ENCODE measurements around the gene ZNF225. TPM values are rescaled to one million over a fixed set of nuclear protein-coding genes. Genes with fewer than 3 reads are reported as not detected.

The ZNF225 gene
- total RNA-seq: 1 to 10 TPM; 2.6 to 3.1 TPM

GRCh38 chr19:44113138-44113783 lies at the start of gene ZNF225:
Gene ZNF225, plus strand, starts transcription at chr19:44113399. Its CDS starts 2,429 bp downstream, at chr19:44115828.
- ATAC-seq (peak; percentile 94), DNase-seq (peak; percentile 88)
- Mint-ChIP-seq H3K27ac (peak within 1 kb of the TSS; percentile 93), H3K9me3 (ENCODE audit: low read depth) (peaks cover 25% of the 10 kb centered on the region), H3K4me1 (peaks cover 19% of the 10 kb centered on the region), H3K27me3 (no peaks in the 10 kb centered on the region), H3K4me3 (peak within 1 kb of the TSS; percentile 99), H3K36me3 (ENCODE audit: low read depth) (peaks cover 28% of the 10 kb centered on the region)
- POLR2A ChIA-PET: interaction anchor here (0.6 kb wide), 1 partner anchor 211 kb away, joined by 3 read pairs; no protein-coding TSS in a partner anchor
- CTCF ChIA-PET: no interaction called here
- intact Hi-C loops (cut with DNase I, micrococcal nuclease): loop anchor here (1.0 to 5.0 kb wide), 18 partner anchors 19 to 387 kb away; partner anchors contain the start of genes ZNF224 (in 2 of the 2), ZNF230 (in 2 of the 2), ZNF155 (in 1 of the 2) and ZNF180 (in 1 of the 2)

- ChIA-PET CTCF (no interaction called here), POLR2A (no interaction called here)
- H3K27ac Mint-ChIP-seq: no peak overlapping the region
- DNase-seq (no peak), ATAC-seq (no peak)
- H3K27me3 Mint-ChIP-seq: peaks cover 2% of the 10 kb centered on the region
- H3K9me3 Mint-ChIP-seq (ENCODE audit: low read depth): peaks cover 46% of the 10 kb centered on the region
- intact Hi-C loops (cut with DNase I, micrococcal nuclease): no loop called here
- H3K36me3 Mint-ChIP-seq (ENCODE audit: low read depth): peaks cover 65% of the 10 kb centered on the region
- H3K4me1 Mint-ChIP-seq: peaks cover 4% of the 10 kb centered on the region
- H3K4me3 Mint-ChIP-seq: no peak overlapping the region
These were observed 46.9 kb upstream of the ZNF225 start for GRCh38 chr19:44066305-44066704.

GRCh38 chr19:44069415-44069814 lies 43.8 kb upstream of the ZNF225 start:
- no peak for ATAC-seq
- Mint-ChIP-seq H3K27ac (no peak overlapping the region), H3K36me3 (ENCODE audit: low read depth) (peaks cover 44% of the 10 kb centered on the region), H3K4me1 (peaks cover 23% of the 10 kb centered on the region), H3K27me3 (peaks cover 2% of the 10 kb centered on the region), H3K9me3 (ENCODE audit: low read depth) (peaks cover 49% of the 10 kb centered on the region), H3K4me3 (no peak overlapping the region)
- no peak for DNase-seq
- intact Hi-C loops (cut with DNase I, micrococcal nuclease): no loop called here
- ChIA-PET CTCF (no interaction called here), POLR2A (interaction anchor here (0.7 kb wide), 1 partner anchor 608 kb away, joined by 3 read pairs; no protein-coding TSS in a partner anchor)

- Mint-ChIP-seq H3K27ac (peak within 1 kb of the TSS; percentile 78), H3K27me3 (peaks cover 2% of the 10 kb centered on the region), H3K9me3 (ENCODE audit: low read depth) (peaks cover 32% of the 10 kb centered on the region), H3K4me3 (peak within 1 kb of the TSS; percentile 83), H3K36me3 (ENCODE audit: low read depth) (peaks cover 28% of the 10 kb centered on the region), H3K4me1 (peaks cover 23% of the 10 kb centered on the region)
- peak; percentile 99 for ATAC-seq
- intact Hi-C loops (cut with DNase I, micrococcal nuclease): loop anchor here in 1 of 2 experiments (1.0 to 2.0 kb wide), 12 partner anchors 22 to 428 kb away; partner anchors contain the start of genes ZNF155, ZNF180, ZNF221 and ZNF222
- POLR2A ChIA-PET: interaction anchor here (0.6 kb wide), 1 partner anchor 170 kb away, joined by 5 read pairs; no protein-coding TSS in a partner anchor
- peak; percentile 88 for DNase-seq
- CTCF ChIA-PET: interaction anchor here (0.6 to 1.4 kb wide), 4 partner anchors 23 to 516 kb away, joined by 3 to 4 read pairs (median 4); no protein-coding TSS in a partner anchor
These were observed 41.2 kb upstream of the ZNF225 start, which contains the start of gene ZNF284 for GRCh38 chr19:44071824-44072542. Gene ZNF284, plus strand, starts transcription at chr19:44072159. Its CDS starts 4,231 bp downstream, at chr19:44076390.

- intact Hi-C loops (cut with DNase I, micrococcal nuclease): loop anchor here in 1 of 2 experiments (1.0 to 2.0 kb wide), 12 partner anchors 22 to 428 kb away; partner anchors contain the start of genes ZNF155, ZNF180, ZNF221 and ZNF222
- Mint-ChIP-seq H3K27ac (peak overlapping the region; percentile 78), H3K36me3 (ENCODE audit: low read depth) (peaks cover 29% of the 10 kb centered on the region), H3K9me3 (ENCODE audit: low read depth) (peaks cover 28% of the 10 kb centered on the region), H3K27me3 (peaks cover 2% of the 10 kb centered on the region), H3K4me1 (peaks cover 23% of the 10 kb centered on the region), H3K4me3 (peak overlapping the region; percentile 83)
- ChIA-PET CTCF (interaction anchor here (0.6 to 1.4 kb wide), 4 partner anchors 22 to 517 kb away, joined by 3 to 4 read pairs (median 4); no protein-coding TSS in a partner anchor), POLR2A (no interaction called here)
- no peak for ATAC-seq
- peak; percentile 8 for DNase-seq
These were observed 40.4 kb upstream of the ZNF225 start for GRCh38 chr19:44072543-44073401.

- no peaks in the 10 kb centered on the region for H3K27me3 Mint-ChIP-seq
- DNase-seq (no peak), ATAC-seq (no peak)
- H3K4me3 Mint-ChIP-seq: no peak overlapping the region
- peaks cover 18% of the 10 kb centered on the region for H3K4me1 Mint-ChIP-seq
- POLR2A ChIA-PET: no interaction called here
- CTCF ChIA-PET: interaction anchor here (1.2 kb wide), 1 partner anchor 187 kb away, joined by 3 read pairs; no protein-coding TSS in a partner anchor
- H3K9me3 Mint-ChIP-seq (ENCODE audit: low read depth): peaks cover 8% of the 10 kb centered on the region
- H3K27ac Mint-ChIP-seq: no peak overlapping the region
- intact Hi-C loops (cut with DNase I, micrococcal nuclease): no loop called here
- peaks cover 30% of the 10 kb centered on the region for H3K36me3 Mint-ChIP-seq (ENCODE audit: low read depth)
These were observed 36.9 kb upstream of the ZNF225 start for GRCh38 chr19:44076325-44076724.

- H3K36me3 Mint-ChIP-seq (ENCODE audit: low read depth): peaks cover 15% of the 10 kb centered on the region
- H3K27ac Mint-ChIP-seq: no peak overlapping the region
- ChIA-PET POLR2A (interaction anchor here (0.6 kb wide), 1 partner anchor 173 kb away, joined by 3 read pairs; no protein-coding TSS in a partner anchor), CTCF (no interaction called here)
- intact Hi-C loops (cut with DNase I, micrococcal nuclease): loop anchor here in 1 of 2 experiments (10.0 kb wide), 1 partner anchor 157 kb away; the partner anchor contains the start of gene ZNF45
- peaks cover 1% of the 10 kb centered on the region for H3K9me3 Mint-ChIP-seq (ENCODE audit: low read depth)
- H3K4me3 Mint-ChIP-seq: no peak overlapping the region
- peaks cover 8% of the 10 kb centered on the region for H3K4me1 Mint-ChIP-seq
- DNase-seq (no peak), ATAC-seq (no peak)
- no peaks in the 10 kb centered on the region for H3K27me3 Mint-ChIP-seq
These were observed 21.1 kb upstream of the ZNF225 start for GRCh38 chr19:44092108-44092507.

- peaks cover 30% of the 10 kb centered on the region for H3K36me3 Mint-ChIP-seq (ENCODE audit: low read depth)
- no peaks in the 10 kb centered on the region for H3K27me3 Mint-ChIP-seq
- intact Hi-C loops (cut with DNase I, micrococcal nuclease): loop anchor here (1.0 to 10.0 kb wide), 18 partner anchors 19 to 406 kb away; partner anchors contain the start of genes ZNF222 (in 2 of the 2), ZNF225 (in 2 of the 2), ZNF226 (in 2 of the 2) and ZNF45 (in 2 of the 2)
- H3K4me1 Mint-ChIP-seq: peaks cover 11% of the 10 kb centered on the region
- ChIA-PET CTCF (interaction anchor here (0.7 to 1.5 kb wide), 5 partner anchors 21 to 159 kb away, joined by 3 to 5 read pairs (median 3); partner anchors contain the start of gene ZNF45), POLR2A (no interaction called here)
- H3K9me3 Mint-ChIP-seq (ENCODE audit: low read depth): peaks cover 4% of the 10 kb centered on the region
- DNase-seq (peak; percentile 92), ATAC-seq (peak; percentile 93)
- peak within 1 kb of the TSS; percentile 99 for H3K4me3 Mint-ChIP-seq
- peak within 1 kb of the TSS; percentile 95 for H3K27ac Mint-ChIP-seq
These were observed 19.1 kb upstream of the ZNF225 start, which contains the start of gene ZNF224 for GRCh38 chr19:44093931-44094765. Gene ZNF224, plus strand, starts transcription at chr19:44094361. Its CDS starts 3,513 bp downstream, at chr19:44097874.

GRCh38 chr19:44107751-44108150 lies 5.4 kb upstream of the ZNF225 start:
- CTCF ChIA-PET: no interaction called here
- POLR2A ChIA-PET: no interaction called here
- Mint-ChIP-seq H3K9me3 (ENCODE audit: low read depth) (peaks cover 54% of the 10 kb centered on the region), H3K4me1 (peaks cover 6% of the 10 kb centered on the region), H3K4me3 (no peak overlapping the region), H3K36me3 (ENCODE audit: low read depth) (peaks cover 59% of the 10 kb centered on the region), H3K27ac (no peak overlapping the region), H3K27me3 (no peaks in the 10 kb centered on the region)
- DNase-seq (no peak), ATAC-seq (no peak)
- intact Hi-C loops (cut with DNase I, micrococcal nuclease): no loop called here

GRCh38 chr19:44109458-44109857 lies 3.7 kb upstream of the ZNF225 start:
- H3K9me3 Mint-ChIP-seq (ENCODE audit: low read depth): peaks cover 42% of the 10 kb centered on the region
- H3K36me3 Mint-ChIP-seq (ENCODE audit: low read depth): peaks cover 42% of the 10 kb centered on the region
- DNase-seq: no peak

More at GRCh38 chr19:44109458-44109857, 3.7 kb upstream of the ZNF225 start:
- ATAC-seq: no peak
- intact Hi-C loops (cut with DNase I, micrococcal nuclease): no loop called here
- Mint-ChIP-seq H3K4me1 (peaks cover 14% of the 10 kb centered on the region), H3K27ac (no peak overlapping the region), H3K27me3 (no peaks in the 10 kb centered on the region), H3K4me3 (no peak overlapping the region)
- ChIA-PET CTCF (no interaction called here), POLR2A (no interaction called here)

All from activated CD4-positive, alpha-beta T cell treated with anti-CD3 and anti-CD28 coated beads for 36 hours (primary cell).